IPS-NIHi11 (cell line): ENCODE data around the gene SLC5A6.
A peak's percentile ranks its signal among the peaks of the same experiment; 100 is the strongest.

ENCODE experiments used
- DNase-seq: peaks from one replicate; pipeline ENCODE4 v3.0.0; 2012; ENCODE audit warnings: mixed read lengths, low spot score

SLC5A6 gene

DNA sequence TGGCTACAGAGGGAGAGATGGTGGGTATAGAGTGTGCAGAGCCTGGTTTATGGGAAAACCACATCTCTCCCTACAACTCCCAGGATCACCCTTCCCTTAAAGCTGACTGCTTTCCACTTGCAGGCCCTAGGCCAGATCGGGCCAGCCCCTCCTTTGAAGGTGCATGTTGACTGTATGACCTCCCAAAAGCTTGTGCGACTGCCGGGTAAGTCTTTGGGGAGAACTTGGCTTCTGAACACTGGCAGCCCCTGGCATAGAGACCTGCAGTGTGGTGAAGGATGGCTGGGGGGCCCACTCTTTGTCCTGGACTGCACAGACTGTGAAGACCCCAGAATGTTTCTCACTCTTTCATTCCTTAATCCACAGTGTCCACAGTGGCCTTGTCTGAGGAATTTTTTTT, 24.6 kb upstream of the SLC5A6 start:
- no peak for DNase-seq

DNA sequence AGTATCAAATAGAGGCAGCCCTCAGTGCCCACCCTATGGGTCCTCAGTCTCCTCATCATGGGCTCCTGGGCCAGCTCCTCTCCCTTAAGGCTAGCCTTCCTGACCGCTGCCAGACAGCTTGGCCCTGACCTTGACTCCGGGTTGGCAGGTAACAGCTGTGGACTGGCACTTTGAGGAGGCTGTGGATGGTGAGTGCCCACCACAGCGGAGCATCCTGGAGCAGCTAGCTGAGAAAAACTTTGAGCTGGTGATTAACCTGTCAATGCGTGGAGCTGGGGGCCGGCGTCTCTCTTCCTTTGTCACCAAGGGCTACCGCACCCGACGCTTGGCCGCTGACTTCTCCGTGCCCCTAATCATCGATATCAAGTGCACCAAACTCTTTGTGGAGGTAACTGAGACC, 24.1 kb upstream of the SLC5A6 start:
- DNase-seq: no peak

DNA sequence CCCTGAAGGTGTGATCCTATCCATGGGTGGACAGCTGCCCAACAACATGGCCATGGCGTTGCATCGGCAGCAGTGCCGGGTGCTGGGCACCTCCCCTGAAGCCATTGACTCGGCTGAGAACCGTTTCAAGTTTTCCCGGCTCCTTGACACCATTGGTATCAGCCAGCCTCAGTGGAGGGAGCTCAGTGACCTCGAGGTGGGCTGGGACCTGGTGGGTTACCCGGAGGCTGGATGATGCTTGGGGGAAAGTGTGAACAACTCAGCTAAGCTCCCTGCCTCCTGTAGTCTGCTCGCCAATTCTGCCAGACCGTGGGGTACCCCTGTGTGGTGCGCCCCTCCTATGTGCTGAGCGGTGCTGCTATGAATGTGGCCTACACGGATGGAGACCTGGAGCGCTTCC, 21.3 kb upstream of the SLC5A6 start:
- DNase-seq: no peak

DNA sequence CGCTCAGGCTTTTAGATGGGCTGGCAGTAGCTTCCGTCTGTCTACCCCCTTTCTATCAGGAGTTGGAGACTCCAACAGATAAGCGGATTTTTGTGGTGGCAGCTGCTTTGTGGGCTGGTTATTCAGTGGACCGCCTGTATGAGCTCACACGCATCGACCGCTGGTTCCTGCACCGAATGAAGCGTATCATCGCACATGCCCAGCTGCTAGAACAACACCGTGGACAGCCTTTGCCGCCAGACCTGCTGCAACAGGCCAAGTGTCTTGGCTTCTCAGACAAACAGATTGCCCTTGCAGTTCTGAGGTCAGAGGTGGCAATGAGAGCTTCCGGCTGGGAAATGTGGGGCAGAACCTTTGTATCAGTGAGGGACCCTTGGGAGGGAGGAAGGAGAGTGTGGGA, 19.9 kb upstream of the SLC5A6 start:
- no peak for DNase-seq

DNA sequence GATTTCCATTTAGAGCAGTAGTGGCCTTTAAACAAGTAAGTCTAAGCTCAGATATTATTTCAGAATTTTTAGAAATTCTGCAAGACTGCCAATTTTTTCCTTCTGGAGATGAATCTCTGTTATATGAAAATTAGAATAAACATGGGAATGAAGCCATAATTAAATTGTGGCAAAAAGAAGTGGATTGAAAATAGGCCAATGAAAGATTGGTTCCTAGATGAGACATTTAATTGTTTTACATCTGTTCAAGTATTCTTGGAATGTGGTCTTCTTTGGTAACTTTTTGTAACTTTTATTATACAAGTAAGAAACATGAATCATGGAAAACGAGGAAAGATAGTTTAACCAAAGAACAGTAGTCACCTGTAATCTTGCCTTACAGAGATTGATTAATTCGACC, 15.4 kb upstream of the SLC5A6 start:
- no peak for DNase-seq

DNA sequence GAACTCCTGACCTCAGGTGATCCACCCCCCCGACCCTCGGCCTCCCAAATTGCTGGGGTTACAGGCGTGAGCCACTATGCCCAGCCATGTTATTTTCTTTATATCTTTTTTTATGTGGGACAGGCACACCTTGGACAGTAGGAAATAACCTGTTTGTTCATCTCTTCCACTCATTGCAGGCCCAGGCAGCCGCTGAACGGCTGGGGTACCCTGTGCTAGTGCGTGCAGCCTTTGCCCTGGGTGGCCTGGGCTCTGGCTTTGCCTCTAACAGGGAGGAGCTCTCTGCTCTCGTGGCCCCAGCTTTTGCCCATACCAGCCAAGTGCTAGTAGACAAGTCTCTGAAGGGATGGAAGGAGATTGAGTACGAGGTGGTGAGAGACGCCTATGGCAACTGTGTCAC, 13.5 kb upstream of the SLC5A6 start:
- DNase-seq: no peak

DNA sequence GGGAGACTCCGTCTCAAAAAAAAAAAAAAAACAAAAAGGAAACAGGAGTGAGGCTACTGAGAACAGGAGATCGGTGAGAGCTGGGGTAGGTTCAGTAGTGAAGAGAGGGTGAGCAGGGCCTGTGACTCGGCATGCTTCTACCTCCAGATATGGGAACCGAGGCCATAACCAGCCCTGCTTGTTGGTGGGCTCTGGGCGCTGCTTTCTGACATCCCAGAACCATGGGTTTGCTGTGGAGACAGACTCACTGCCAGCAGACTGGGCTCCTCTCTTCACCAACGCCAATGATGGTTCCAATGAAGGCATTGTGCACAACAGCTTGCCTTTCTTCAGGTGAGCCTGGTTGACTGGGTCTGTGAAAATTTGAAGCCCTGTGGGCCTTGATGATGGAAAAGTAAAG, 11.3 kb upstream of the SLC5A6 start:
- DNase-seq: no peak

DNA sequence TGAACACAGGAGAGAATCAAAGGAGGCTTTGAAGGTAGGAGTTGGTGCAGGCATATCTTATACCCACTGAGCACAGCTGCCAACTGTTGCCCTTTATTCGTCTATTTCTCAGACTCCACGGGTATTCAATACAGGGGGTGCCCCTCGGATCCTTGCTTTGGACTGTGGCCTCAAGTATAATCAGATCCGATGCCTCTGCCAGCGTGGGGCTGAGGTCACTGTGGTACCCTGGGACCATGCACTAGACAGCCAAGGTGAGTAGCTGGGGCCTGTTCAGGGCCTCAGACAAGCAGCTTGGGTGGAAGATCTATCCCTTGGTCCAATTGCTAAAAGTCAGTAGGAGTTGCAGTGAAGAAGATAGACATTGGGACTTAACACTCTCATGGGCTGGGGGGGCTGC, 10.3 kb upstream of the SLC5A6 start:
- no peak for DNase-seq

DNA sequence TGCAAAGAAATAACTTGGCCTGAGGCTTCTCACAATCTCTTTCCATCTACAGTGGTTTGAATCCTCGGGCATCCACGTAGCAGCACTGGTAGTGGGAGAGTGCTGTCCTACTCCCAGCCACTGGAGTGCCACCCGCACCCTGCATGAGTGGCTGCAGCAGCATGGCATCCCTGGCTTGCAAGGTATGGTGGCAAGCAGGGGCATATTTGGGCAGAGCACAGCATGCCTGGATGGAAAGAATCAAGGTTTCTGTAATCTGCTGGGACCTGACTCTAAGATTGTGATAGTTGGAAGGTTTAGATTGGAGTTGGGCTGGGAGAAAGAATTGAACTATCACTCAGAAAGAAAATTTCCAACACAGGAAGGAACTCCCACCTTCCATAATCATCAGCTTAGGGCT, 9.1 kb upstream of the SLC5A6 start:
- no peak for DNase-seq

DNA sequence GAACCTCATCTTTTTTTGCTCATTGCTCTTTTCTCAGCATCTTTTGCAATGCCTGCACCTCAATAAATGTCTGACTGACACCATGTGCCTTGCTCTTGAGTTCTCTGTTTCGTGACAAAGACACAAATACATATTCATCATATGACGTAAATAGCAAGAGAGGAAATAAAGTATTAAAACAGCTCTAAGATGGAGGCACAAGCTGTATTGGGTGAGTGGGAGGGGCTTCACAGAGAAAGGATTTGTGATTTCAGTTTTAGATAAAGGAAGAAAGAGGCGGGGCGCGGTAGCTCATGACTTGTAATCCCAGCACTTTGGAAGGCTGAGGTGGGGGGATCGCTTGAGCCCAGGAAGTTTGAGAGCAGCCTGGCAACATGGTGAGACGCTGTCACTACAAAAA, 8.0 kb upstream of the SLC5A6 start:
- DNase-seq: no peak

DNA sequence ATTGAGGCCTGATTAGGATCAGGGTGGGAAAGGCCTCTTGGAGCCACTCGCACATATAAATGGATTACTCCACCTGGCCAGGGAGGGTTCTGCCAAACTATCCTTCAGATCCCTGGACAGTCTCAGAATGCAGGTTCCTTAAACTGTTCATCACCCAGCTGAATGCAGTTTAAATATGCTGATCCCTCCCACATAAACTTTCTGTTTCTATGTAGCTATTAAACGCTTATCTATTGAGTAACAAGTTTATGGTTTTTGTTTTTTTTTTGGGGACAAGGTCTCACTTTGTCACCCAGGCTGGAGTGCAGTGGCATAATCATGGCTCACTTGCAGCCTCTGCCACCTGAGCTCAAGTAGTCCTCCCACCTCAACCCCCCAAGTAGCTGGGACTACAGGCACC, 7.0 kb upstream of the SLC5A6 start:
- DNase-seq: no peak

DNA sequence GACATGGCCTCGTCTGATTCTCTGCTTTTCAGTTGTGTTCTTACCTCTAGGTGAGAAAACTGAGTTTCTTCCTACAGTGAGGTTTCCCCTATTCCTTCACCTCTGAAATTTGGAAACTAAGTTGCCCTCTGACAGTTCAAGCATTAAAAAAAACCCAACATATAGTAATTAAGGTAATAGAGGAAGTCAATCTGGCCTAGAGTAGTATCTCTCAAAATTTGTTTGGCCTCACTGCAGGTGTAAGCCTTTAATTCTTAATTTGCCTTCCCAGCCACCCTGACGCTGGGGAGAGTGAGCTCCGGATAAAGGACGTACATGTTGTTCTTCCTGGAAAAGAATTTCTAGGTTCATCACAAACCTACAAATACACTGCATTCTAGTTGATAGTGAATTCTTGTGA, 6.5 kb upstream of the SLC5A6 start:
- no peak for DNase-seq

DNA sequence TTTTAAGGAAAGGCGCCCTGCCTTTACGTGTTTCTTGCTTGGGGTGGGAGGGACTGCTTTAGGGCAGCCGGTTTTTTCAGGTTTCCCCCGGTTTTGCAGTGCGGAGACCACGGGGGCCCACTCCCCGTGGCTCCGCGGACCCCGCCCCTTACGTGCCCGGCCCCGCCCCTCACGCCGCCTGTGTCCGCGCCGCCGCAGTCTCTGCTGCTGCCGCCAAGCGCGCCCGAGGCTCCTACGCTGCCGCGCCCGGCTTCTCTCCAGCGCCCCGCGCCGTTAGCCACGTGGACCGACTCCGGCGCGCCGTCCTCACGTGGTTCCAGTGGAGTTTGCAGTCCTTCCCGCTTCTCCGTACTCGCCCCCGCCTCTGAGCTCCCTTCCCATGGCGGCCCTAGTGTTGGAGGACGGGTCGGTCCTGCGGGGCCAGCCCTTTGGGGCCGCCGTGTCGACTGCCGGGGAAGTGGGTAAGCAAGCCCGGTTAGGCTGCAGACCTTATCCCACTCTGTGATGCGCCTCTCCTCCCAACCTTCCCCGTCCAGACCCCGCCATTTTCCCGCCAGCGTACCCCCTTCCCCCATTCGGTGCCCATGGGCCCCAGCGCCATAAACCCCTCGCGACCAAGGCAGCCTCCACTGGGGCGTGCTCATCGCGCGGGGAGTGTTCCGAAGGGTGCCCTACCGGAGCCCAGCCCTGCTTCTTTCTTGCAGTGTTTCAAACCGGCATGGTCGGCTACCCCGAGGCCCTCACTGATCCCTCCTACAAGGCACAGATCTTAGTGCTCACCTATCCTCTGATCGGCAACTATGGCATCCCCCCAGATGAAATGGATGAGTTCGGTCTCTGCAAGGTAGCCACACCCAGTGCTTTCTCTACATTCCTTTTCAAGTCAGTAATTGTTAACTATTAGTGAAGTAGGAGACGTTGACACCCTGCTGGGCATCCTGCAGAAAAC, 5.4 kb upstream of the SLC5A6 start, which contains the start of gene CAD:
TSS of gene CAD (plus strand) at position 197 of the 949 bp plus-strand sequence. CDS start at position 380, 183 bp downstream.
- DNase-seq: peak; percentile 97

DNA sequence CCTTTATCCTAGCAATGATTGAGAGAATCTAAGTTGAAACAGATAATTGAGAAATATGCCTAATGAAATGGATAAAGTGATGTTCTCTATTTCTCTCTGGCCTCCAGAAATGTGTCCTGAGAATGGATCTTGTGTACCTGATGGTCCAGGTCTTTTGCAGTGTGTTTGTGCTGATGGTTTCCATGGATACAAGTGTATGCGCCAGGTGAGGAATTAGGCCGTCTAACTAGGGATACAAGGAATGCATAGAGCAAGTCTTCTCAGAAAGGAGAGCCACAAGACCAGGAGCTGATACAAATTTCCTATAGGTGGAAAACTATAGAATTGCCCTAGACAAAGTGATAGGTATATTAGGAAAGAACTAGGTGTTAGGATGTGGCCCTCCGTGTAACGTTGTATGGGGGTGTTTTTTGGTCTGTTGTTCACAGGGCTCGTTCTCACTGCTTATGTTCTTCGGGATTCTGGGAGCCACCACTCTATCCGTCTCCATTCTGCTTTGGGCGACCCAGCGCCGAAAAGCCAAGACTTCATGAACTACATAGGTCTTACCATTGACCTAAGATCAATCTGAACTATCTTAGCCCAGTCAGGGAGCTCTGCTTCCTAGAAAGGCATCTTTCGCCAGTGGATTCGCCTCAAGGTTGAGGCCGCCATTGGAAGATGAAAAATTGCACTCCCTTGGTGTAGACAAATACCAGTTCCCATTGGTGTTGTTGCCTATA, 4.5 kb upstream of the SLC5A6 start:
- DNase-seq: no peak

DNA sequence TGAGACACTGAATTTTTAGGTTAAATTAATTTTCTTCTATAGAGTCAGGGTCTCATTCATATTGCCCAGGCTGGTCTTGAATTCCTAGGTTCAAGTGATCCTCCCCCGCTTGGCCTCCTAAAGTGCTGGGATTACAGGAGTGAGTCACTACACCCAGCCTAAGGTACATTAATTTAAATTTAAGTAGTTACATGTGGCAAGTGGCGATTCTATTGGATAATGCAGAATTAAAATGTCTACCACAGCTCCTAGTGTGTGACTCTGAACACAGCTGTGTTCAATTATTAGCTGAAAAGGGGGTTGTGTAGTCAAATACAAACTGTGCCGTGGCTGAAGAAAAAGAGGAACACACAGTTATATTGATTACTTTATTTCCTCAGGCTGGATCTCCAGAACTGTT, 2.9 kb upstream of the SLC5A6 start:
- DNase-seq: no peak

DNA sequence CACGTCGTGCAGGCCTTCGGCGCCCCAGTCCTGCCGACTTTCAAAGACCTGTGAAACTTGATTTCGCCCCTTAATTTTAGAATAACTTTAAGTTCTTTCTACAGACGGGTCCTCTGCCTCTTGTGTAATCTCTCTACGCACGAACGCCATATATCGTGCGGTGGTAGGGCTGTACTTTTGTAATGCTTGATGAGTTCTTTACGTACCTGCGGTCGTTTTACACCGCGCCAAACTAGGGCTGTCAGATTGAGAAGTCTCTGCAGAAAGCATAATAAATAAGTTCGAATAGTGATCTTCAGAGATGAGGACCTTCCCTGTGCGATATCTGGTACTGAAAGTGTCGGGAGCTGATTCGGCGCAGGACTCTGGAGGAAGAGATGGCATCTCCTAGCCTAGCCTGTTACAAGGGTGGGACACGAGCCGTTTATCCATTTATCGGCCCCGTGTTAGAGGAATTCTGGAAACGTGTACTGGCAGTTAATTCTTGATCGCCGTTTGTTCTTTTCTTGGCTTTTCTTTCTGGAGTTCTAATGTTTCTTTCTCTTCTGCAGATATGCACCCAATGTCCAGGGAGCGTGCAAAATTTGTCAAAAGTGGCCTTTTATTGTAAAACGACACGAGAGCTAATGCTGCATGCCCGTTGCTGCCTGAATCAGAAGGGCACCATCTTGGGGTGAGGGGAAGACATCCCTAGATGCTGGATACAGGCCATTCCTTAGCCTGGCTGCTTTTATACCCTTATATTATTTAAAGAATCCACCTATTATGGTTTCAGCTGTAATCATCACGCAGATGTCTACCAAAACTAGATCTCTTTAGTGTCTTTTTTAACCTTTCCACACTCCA, 781 bp upstream of the SLC5A6 start:
- DNase-seq: no peak

DNA sequence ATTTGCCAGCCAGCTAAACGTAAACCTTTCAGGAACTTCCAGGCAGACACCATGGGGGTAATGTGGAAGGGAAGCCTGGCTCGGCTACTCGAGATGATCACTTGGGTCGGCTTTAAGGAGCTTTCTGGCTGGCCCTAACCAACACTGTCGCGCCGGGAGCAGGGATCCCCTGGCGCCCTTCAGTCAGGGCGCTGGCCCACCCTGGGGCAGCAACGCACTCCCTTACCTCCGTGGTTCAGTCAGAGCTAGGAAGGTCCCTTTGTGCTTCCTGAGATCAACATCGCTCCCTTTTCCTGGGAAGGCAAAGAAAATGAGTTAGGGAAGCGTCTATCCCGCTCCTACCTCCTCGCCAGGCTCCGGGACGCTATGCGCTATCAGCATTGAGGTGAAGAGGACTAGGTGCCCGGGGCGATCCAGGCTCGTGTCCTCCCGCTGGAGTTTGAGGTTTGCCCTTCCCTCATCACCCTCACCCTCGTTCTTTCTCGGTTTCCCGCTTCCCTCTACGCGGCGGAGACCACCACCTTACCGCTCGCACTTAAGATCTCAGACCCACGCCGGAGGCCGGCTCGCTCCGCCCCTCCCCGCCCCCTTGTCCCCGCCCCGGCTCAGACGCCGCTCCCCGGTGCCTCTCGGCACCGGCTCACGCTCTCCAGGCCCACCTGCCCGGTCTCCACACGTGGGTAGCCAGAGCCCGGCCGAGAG, 676 bp downstream of the SLC5A6 start:
- peak; percentile 96 for DNase-seq

DNA sequence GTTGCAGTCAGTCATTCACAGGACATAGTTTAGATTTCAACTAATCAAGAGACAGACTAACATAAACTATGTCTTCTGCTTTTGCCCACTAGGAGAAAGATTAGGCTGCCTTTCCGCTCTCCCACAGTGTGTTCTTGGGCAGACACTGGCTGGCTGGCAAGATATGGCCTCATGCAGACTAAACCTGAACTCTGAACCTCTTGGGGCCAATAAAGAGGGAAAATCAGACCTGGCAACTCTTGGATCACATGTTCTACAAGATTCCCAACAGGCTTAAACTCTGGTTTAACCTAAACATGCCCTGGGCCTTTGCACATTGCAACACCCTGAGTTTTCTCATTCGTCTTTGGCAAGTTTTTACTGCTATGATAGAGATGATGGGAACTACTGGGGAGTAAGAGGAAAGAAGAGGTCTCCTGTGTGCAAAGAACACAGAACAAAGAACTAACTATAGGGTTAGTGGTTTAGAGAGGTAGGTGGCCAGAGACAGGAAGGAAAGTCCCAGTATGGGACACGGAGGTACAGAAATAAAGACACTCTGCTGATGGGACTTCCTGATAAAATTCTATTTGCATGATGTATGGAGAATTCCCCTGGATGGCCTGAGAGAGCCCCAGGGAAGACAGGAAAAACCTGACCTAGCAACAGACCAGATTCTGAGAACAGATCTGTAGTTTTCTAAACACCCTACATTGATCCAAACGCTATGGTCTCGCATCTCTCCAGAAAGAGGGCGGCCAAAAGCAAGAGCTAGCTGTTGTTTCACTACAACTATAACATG, 2.3 kb downstream of the SLC5A6 start:
- no peak for DNase-seq

DNA sequence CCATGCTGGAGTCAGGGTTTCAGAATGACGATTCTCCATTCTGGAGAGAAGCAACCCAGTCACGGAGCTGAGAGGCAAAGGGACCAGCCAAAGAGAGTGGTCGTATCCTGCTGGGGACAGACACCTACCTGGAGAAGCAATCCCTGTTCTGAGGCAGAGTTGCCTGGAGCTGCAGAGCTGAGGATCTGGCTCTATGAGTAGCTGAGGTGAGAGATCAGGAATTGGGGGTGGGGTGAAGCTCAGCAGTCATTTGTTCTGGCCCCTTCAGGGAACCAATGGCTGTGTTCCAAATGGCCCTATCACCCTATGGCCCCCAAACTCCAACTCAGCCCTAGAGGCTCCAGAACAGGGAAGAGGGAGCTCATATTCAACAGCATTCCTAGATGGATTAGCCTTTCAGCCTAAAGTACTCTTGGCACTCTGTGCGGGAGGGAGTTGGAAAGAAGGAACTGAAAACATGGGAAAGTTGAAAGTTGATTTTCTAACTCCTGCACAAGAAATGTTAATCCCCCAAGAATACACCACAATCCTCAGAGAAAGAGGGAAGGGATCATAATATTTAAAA, 3.5 kb downstream of the SLC5A6 start:
- DNase-seq: no peak

DNA sequence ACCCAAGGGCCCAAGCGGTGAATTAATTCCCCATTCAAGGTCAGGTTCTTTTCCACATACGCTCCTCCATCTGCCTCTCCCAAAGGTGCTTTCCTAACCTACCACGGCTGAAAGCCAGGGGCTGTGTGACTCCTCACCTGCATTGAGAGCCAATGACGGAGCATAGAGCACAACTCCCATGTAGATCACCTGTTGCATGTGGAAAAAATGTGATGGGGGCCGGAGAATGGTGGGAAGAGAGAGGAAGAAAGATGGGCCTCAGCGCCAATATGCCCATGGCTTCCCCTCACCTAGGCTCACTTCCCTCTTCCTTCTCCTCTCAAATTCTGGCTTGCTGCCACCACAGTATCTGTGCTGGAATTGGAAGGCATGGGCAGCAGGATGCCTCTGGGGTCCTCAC, 5.7 kb downstream of the SLC5A6 start:
- DNase-seq: no peak

DNA sequence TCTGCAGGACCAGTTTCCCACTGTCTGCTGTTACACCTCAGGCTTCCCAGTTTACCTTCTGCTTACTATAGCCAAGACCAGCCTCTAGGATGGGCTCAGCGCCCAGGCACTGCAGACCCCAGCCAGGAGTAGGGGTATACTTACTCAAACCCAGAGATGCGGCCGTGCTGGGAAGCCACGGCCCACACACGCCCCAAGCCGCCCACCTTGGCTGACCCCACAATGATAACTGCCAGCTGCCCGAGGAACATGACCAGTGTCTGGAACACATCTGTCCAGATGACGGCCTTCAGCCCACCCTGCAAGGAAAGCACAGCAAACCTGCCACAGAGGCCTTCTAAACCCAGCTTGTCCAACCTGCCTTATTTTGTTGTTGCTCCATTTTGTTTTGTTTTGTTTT, 6.9 kb downstream of the SLC5A6 start:
- no peak for DNase-seq
